ENCODE results near the gene AKR1C8. TPM values are rescaled to one million over a fixed set of nuclear protein-coding genes. Genes with fewer than 3 reads are reported as not detected.

Gene AKR1C8
- total RNA-seq, 1 donor from 2014 or later, result not detected

DNA sequence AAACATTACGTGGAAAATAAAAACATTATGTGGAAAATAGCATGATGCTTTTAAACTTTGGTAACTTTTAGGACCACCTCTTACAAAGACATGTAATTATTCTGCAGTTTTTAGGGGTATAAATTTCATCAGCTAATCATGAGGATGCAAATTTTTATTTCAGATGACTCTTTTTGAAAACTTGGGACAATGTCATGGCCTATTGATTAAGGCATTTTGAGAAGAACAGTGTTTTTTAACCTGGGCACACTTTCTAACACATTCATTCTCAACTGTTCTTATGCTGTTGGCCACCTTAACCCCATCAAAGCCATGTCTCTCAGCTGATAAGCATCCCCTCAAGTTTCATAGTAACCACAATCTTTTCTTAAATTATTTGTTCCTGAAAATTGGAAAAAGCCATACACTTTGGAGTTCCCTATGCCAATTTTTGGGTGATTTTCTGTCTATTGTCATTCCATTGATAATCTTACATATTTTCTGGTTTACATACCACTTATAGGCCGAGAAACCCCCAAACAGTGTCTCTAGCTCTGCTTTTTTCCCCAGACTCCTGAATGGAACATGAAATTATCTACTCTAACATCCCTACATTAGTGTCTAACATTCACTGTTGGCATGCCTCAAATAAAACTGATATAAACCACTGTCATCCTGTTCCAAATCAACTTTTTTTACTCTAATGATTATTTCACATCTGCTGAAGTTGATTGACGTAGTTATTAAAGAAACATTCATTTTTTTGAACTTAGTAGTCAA, 76.1 kb downstream of the AKR1C8 start:
- TF ChIP-seq, protein P1, sequence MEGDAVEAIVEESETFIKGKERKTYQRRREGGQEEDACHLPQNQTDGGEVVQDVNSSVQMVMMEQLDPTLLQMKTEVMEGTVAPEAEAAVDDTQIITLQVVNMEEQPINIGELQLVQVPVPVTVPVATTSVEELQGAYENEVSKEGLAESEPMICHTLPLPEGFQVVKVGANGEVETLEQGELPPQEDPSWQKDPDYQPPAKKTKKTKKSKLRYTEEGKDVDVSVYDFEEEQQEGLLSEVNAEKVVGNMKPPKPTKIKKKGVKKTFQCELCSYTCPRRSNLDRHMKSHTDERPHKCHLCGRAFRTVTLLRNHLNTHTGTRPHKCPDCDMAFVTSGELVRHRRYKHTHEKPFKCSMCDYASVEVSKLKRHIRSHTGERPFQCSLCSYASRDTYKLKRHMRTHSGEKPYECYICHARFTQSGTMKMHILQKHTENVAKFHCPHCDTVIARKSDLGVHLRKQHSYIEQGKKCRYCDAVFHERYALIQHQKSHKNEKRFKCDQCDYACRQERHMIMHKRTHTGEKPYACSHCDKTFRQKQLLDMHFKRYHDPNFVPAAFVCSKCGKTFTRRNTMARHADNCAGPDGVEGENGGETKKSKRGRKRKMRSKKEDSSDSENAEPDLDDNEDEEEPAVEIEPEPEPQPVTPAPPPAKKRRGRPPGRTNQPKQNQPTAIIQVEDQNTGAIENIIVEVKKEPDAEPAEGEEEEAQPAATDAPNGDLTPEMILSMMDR (IDR thresholded peaks at IDR 0.05; ENCODE audit: unreplicated experiment), result no peak
- H3K4me1 Mint-ChIP-seq (ENCODE audit: low read depth), result no peaks in the 10 kb centered on the region
- no peaks in the 10 kb centered on the region for H3K36me3 Mint-ChIP-seq (ENCODE audit: insufficient read depth)
- DNase-seq (ENCODE audit: low spot score, unreplicated experiment), result no peak
- no peaks in the 10 kb centered on the region for H3K27me3 Mint-ChIP-seq
- H3K9me3 Mint-ChIP-seq (ENCODE audit: low read depth), result peaks cover 7% of the 10 kb centered on the region
- no peak overlapping the region for H3K27ac Mint-ChIP-seq
- no peak overlapping the region for H3K4me3 Mint-ChIP-seq (ENCODE audit: low read depth)

DNA sequence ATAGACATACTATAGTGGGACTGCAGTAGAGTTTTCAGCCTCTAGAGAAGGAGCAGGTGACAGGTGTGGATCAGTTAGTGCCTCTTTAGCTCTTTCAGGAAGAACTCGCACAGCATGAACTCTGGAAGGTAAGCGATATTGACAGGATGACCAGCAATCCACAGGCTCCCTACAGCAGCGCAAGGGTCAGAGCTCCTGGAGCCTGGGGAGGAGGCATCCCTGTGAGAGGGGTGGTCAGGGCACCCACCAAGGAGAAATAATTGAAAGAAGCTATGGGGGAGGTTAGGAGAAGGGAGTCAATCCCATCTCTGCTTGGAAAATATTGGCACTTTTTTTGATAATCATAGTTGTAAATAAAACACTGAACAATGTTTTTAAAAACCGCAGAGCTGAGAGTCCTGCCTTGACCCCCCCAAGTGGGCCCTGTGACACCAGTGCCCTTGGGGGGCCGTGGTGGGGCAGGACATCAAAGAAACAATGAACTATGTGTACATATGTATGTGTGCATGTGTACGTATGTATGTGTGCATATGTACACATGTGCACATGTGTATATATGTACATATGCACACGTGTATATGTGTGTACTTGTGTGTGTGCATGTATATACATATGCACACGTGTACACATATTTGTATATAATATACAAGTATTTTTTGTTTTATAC, 77.0 kb downstream of the AKR1C8 start:
- peaks cover 7% of the 10 kb centered on the region for H3K9me3 Mint-ChIP-seq (ENCODE audit: low read depth)
- H3K36me3 Mint-ChIP-seq (ENCODE audit: insufficient read depth), result no peaks in the 10 kb centered on the region
- TF ChIP-seq, protein P1 (IDR thresholded peaks at IDR 0.05; ENCODE audit: unreplicated experiment), result no peak
- no peak overlapping the region for H3K27ac Mint-ChIP-seq
- no peaks in the 10 kb centered on the region for H3K4me1 Mint-ChIP-seq (ENCODE audit: low read depth)
- H3K27me3 Mint-ChIP-seq, result no peaks in the 10 kb centered on the region
- DNase-seq (ENCODE audit: low spot score, unreplicated experiment), result no peak
- H3K4me3 Mint-ChIP-seq (ENCODE audit: low read depth), result no peak overlapping the region

DNA sequence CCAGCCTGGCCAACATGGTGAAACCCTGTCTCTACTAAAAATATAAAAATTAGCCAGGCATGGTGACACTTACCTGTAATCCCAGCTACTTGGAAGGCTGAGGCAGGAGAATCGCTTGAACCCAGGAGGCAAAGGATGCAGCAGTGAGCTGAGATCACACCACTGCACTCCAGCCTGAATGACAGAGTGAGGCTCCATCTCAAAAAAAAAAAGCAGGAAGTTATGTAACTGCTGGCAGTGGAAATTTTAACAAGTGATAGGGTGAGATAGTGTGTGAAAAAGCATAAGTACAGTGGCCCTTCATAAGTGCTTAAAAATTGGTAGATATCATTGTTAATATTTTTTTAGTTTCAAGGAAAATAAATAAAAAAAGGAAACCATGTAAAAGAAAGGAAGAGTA, 78.4 kb downstream of the AKR1C8 start:
- Mint-ChIP-seq H3K4me3 (ENCODE audit: low read depth) (no peak overlapping the region), H3K36me3 (ENCODE audit: insufficient read depth) (no peaks in the 10 kb centered on the region), H3K9me3 (ENCODE audit: low read depth) (peaks cover 7% of the 10 kb centered on the region), H3K27me3 (no peaks in the 10 kb centered on the region), H3K4me1 (ENCODE audit: low read depth) (no peaks in the 10 kb centered on the region), H3K27ac (no peak overlapping the region)
- DNase-seq (ENCODE audit: low spot score, unreplicated experiment), result no peak
- TF ChIP-seq, protein P1 (IDR thresholded peaks at IDR 0.05; ENCODE audit: unreplicated experiment), result no peak

DNA sequence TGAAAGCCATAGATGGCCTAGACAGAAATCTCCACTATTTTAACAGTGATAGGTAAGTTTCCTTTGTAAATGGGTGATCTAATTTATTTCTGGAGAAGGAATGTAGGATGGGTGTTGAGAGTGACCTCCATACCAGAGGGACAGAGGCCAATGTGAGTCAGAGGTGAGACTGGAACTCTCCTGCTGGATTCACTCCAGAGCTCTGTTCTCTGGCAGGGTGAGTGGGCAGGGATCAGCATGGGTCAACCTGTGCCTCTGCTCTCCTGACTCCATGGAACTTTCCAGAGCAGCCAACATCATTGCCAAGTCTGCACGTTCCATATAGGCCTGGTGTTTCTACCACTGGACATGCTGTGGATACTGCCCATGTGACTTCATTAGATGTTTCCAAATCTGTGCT, 79.3 kb downstream of the AKR1C8 start:
- TF ChIP-seq, protein P1 (IDR thresholded peaks at IDR 0.05; ENCODE audit: unreplicated experiment), result no peak
- H3K27ac Mint-ChIP-seq, result no peak overlapping the region
- H3K4me3 Mint-ChIP-seq (ENCODE audit: low read depth), result no peak overlapping the region
- H3K9me3 Mint-ChIP-seq (ENCODE audit: low read depth), result peaks cover 5% of the 10 kb centered on the region
- no peaks in the 10 kb centered on the region for H3K36me3 Mint-ChIP-seq (ENCODE audit: insufficient read depth)
- H3K27me3 Mint-ChIP-seq, result no peaks in the 10 kb centered on the region
- no peaks in the 10 kb centered on the region for H3K4me1 Mint-ChIP-seq (ENCODE audit: low read depth)
- DNase-seq (ENCODE audit: low spot score, unreplicated experiment), result no peak

Other genes with a start within 250 kb of the AKR1C8 start
- gene AKR1C1, start 221.7 kb downstream of the AKR1C8 start, total RNA-seq, result 4.8 and 6.6 TPM in 2 replicates
- 7.2 and 12.6 TPM in 2 replicates for gene AKR1C2, start 181.3 kb downstream of the AKR1C8 start, total RNA-seq
- gene AKR1C3, start 90.7 kb downstream of the AKR1C8 start, total RNA-seq, result 4.6 and 9.3 TPM in 2 replicates
- gene AKR1C4, start 11.7 kb upstream of the AKR1C8 start, total RNA-seq, result 0.48 and 0.84 TPM in 2 replicates
- 1.00 and 1.3 TPM in 2 replicates for gene UCN3, start 179.8 kb upstream of the AKR1C8 start, total RNA-seq
- gene TUBAL3, start 219.7 kb upstream of the AKR1C8 start, total RNA-seq, result not detected in 2 replicates
- 97.5 and 103 TPM in 2 replicates for gene NET1, start 227.4 kb upstream of the AKR1C8 start, total RNA-seq